Activated naive CD4-positive, alpha-beta T cell treated with anti-CD3 and anti-CD28 coated beads, Interleukin-2, amount 50 U/mL, for 24 hours (primary cell): ENCODE measurements around the gene RORB.

ENCODE experiments used
- H3K27ac Mint-ChIP-seq: one replicate; pipeline ENCODE4 v1.8.0; 2021; ENCODE audit warnings: mild to moderate bottlenecking, mixed read lengths
- H3K27me3 Mint-ChIP-seq: one replicate; pipeline ENCODE4 v1.8.0; 2021; ENCODE audit warnings: mixed read lengths
- H3K36me3 Mint-ChIP-seq: one replicate; pipeline ENCODE4 v1.8.0; 2021; ENCODE audit warnings: mixed read lengths
- H3K4me1 Mint-ChIP-seq: one replicate; pipeline ENCODE4 v1.8.0; 2021; ENCODE audit warnings: mixed read lengths
- H3K4me3 Mint-ChIP-seq: one replicate; pipeline ENCODE4 v1.8.0; 2021; ENCODE audit warnings: mild to moderate bottlenecking, mixed read lengths
- H3K9me3 Mint-ChIP-seq: one replicate; pipeline ENCODE4 v1.8.0; 2021; ENCODE audit warnings: mixed read lengths

RORB gene

GRCh38 chr9:74610523-74611061, 113.5 kb downstream of the RORB start:
- Mint-ChIP-seq H3K27ac (no peak overlapping the region), H3K27me3 (no peaks in the 10 kb centered on the region), H3K4me3 (no peak overlapping the region), H3K9me3 (no peaks in the 10 kb centered on the region), H3K4me1 (no peaks in the 10 kb centered on the region), H3K36me3 (no peaks in the 10 kb centered on the region)

- Mint-ChIP-seq H3K27ac (no peak overlapping the region), H3K36me3 (no peaks in the 10 kb centered on the region), H3K4me3 (no peak overlapping the region), H3K4me1 (no peaks in the 10 kb centered on the region), H3K27me3 (peaks cover 5% of the 10 kb centered on the region), H3K9me3 (no peaks in the 10 kb centered on the region)
Observed at GRCh38 chr9:74630228-74630627, 133.1 kb downstream of the RORB start.

GRCh38 chr9:74639112-74639511, 142.0 kb downstream of the RORB start:
- Mint-ChIP-seq H3K36me3 (no peaks in the 10 kb centered on the region), H3K9me3 (no peaks in the 10 kb centered on the region), H3K27ac (no peak overlapping the region), H3K4me3 (no peak overlapping the region), H3K27me3 (peaks cover 6% of the 10 kb centered on the region), H3K4me1 (no peaks in the 10 kb centered on the region)

GRCh38 chr9:74642376-74642775, 145.2 kb downstream of the RORB start:
- no peaks in the 10 kb centered on the region for H3K9me3 Mint-ChIP-seq
- H3K36me3 Mint-ChIP-seq = no peaks in the 10 kb centered on the region
- H3K27ac Mint-ChIP-seq = no peak overlapping the region
- peaks cover 6% of the 10 kb centered on the region for H3K27me3 Mint-ChIP-seq
- no peak overlapping the region for H3K4me3 Mint-ChIP-seq
- H3K4me1 Mint-ChIP-seq = no peaks in the 10 kb centered on the region

- Mint-ChIP-seq H3K27me3 (peaks cover 4% of the 10 kb centered on the region), H3K36me3 (no peaks in the 10 kb centered on the region), H3K9me3 (no peaks in the 10 kb centered on the region), H3K4me3 (no peak overlapping the region), H3K27ac (no peak overlapping the region), H3K4me1 (no peaks in the 10 kb centered on the region)
Observed at GRCh38 chr9:74643303-74643923, 146.3 kb downstream of the RORB start.

- Mint-ChIP-seq H3K27ac (no peak overlapping the region), H3K4me3 (no peak overlapping the region), H3K27me3 (peaks cover 4% of the 10 kb centered on the region), H3K9me3 (no peaks in the 10 kb centered on the region), H3K36me3 (no peaks in the 10 kb centered on the region), H3K4me1 (no peaks in the 10 kb centered on the region)
Observed at GRCh38 chr9:74644023-74644422, 146.9 kb downstream of the RORB start.

- H3K27me3 Mint-ChIP-seq = peaks cover 1% of the 10 kb centered on the region
- no peaks in the 10 kb centered on the region for H3K36me3 Mint-ChIP-seq
- no peak overlapping the region for H3K4me3 Mint-ChIP-seq
- no peaks in the 10 kb centered on the region for H3K4me1 Mint-ChIP-seq
- H3K9me3 Mint-ChIP-seq = no peaks in the 10 kb centered on the region
- no peak overlapping the region for H3K27ac Mint-ChIP-seq
Observed at GRCh38 chr9:74645007-74645639, 148.0 kb downstream of the RORB start.

GRCh38 chr9:74653410-74654080, 156.4 kb downstream of the RORB start:
- Mint-ChIP-seq H3K36me3 (no peaks in the 10 kb centered on the region), H3K27me3 (peaks cover 2% of the 10 kb centered on the region), H3K27ac (no peak overlapping the region), H3K9me3 (no peaks in the 10 kb centered on the region), H3K4me3 (no peak overlapping the region), H3K4me1 (no peaks in the 10 kb centered on the region)

- no peaks in the 10 kb centered on the region for H3K4me1 Mint-ChIP-seq
- H3K4me3 Mint-ChIP-seq = no peak overlapping the region
- H3K9me3 Mint-ChIP-seq = no peaks in the 10 kb centered on the region
- no peaks in the 10 kb centered on the region for H3K27me3 Mint-ChIP-seq
- H3K27ac Mint-ChIP-seq = no peak overlapping the region
- no peaks in the 10 kb centered on the region for H3K36me3 Mint-ChIP-seq
Observed at GRCh38 chr9:74662674-74663073, 165.5 kb downstream of the RORB start.

- Mint-ChIP-seq H3K36me3 (no peaks in the 10 kb centered on the region), H3K27ac (no peak overlapping the region), H3K9me3 (no peaks in the 10 kb centered on the region), H3K27me3 (no peaks in the 10 kb centered on the region), H3K4me3 (no peak overlapping the region), H3K4me1 (no peaks in the 10 kb centered on the region)
Observed at GRCh38 chr9:74663439-74663838, 166.3 kb downstream of the RORB start.

GRCh38 chr9:74666625-74667316, 169.6 kb downstream of the RORB start:
- H3K4me3 Mint-ChIP-seq = no peak overlapping the region
- no peaks in the 10 kb centered on the region for H3K36me3 Mint-ChIP-seq
- no peaks in the 10 kb centered on the region for H3K4me1 Mint-ChIP-seq
- H3K9me3 Mint-ChIP-seq = no peaks in the 10 kb centered on the region
- H3K27ac Mint-ChIP-seq = no peak overlapping the region
- peaks cover 2% of the 10 kb centered on the region for H3K27me3 Mint-ChIP-seq

- no peak overlapping the region for H3K4me3 Mint-ChIP-seq
- H3K27me3 Mint-ChIP-seq = peaks cover 2% of the 10 kb centered on the region
- no peaks in the 10 kb centered on the region for H3K36me3 Mint-ChIP-seq
- H3K9me3 Mint-ChIP-seq = no peaks in the 10 kb centered on the region
- no peak overlapping the region for H3K27ac Mint-ChIP-seq
- no peaks in the 10 kb centered on the region for H3K4me1 Mint-ChIP-seq
Observed at GRCh38 chr9:74672237-74672636, 175.1 kb downstream of the RORB start.

GRCh38 chr9:74674077-74674476, 176.9 kb downstream of the RORB start:
- Mint-ChIP-seq H3K4me1 (no peaks in the 10 kb centered on the region), H3K9me3 (no peaks in the 10 kb centered on the region), H3K27me3 (peaks cover 2% of the 10 kb centered on the region), H3K4me3 (no peak overlapping the region), H3K36me3 (no peaks in the 10 kb centered on the region), H3K27ac (no peak overlapping the region)

- Mint-ChIP-seq H3K4me1 (no peaks in the 10 kb centered on the region), H3K9me3 (no peaks in the 10 kb centered on the region), H3K36me3 (no peaks in the 10 kb centered on the region), H3K4me3 (no peak overlapping the region), H3K27ac (no peak overlapping the region), H3K27me3 (peaks cover 3% of the 10 kb centered on the region)
Observed at GRCh38 chr9:74681906-74682305, 184.8 kb downstream of the RORB start.

GRCh38 chr9:74683322-74683721, 186.2 kb downstream of the RORB start:
- Mint-ChIP-seq H3K36me3 (no peaks in the 10 kb centered on the region), H3K4me3 (no peak overlapping the region), H3K27me3 (peaks cover 3% of the 10 kb centered on the region), H3K27ac (no peak overlapping the region), H3K4me1 (no peaks in the 10 kb centered on the region), H3K9me3 (no peaks in the 10 kb centered on the region)

- Mint-ChIP-seq H3K4me1 (no peaks in the 10 kb centered on the region), H3K9me3 (no peaks in the 10 kb centered on the region), H3K27ac (no peak overlapping the region), H3K4me3 (no peak overlapping the region), H3K27me3 (peaks cover 6% of the 10 kb centered on the region), H3K36me3 (no peaks in the 10 kb centered on the region)
Observed at GRCh38 chr9:74691058-74691457, 193.9 kb downstream of the RORB start.
